GM18505 (cell line): ENCODE results near the gene ABHD15.
A peak's percentile ranks its signal among the peaks of the same experiment; 100 is the strongest.

ENCODE experiments used
- ATAC-seq: cut with Tn5 transposase; IDR thresholded peaks from one replicate; pipeline ENCODE4 v1.9.1; 2021; ENCODE audit not compliant: unreplicated experiment
- POLR2A ChIP-seq: IDR thresholded peaks from 4 replicates; pipeline ENCODE4 v1.6.1; 2011; ENCODE audit warnings: borderline replicate concordance; ENCODE audit not compliant: insufficient read depth, insufficient read length; ENCODE audit errors: extremely low read depth

Gene ABHD15

DNA sequence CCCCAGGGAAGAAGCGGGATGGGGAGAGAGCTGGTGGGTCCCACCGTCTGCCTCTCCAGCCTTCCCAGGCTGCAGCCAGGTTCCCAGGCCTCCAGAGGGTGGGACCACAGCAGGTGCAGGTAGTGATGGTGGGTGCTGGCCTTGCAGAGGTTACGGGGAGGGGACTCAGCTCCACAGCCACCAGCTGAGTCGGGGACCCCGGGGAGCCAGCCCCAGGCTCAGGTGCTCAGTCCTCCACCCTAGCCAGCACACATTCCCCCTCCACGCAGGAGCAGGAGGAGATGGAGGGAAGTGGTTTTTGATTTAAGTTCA lies 6.7 kb upstream of the ABHD15 start:
- no peak for TF ChIP-seq POLR2A
- no peak for ATAC-seq

DNA sequence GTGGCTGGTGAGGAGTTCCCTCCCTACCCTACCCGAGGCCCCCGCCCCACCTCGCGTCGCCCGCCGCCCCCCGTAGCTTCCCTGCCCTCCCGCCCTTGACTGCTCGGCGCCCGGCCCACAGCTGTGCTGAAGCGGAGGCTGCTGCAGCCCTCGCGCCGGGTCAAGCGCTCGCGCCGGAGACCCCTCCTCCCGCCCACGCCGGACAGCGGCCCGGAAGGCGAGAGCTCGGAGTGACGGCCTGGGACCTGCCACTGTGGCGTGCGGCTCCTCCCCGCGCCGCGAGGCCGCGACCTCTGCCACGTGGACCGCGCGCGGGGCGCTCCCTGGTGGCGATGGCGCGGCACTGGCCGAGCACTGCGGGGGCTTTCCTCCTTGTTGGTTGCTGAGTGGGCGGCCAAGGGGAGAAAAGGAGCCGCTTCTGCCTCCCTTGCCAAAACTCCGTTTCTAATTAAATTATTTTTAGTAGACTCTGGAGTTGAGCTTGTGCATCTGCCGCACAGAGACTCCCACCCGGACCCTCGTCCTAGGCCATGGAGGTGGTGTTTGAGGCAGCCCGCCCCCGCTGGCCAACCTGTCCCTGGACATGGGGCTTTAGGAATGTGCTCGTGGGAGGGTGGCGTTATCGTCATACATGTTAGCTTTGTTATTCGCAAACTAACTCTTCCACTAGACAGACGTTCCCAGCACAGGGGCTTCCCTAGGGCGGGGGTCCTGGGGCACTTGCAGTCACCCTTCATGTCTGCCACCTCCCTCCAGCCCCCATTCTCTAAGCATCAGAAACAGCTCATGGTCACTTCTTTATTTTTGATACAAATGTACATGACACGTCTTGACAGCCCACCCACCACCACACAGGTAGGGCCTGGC lies 6.1 kb upstream of the ABHD15 start:
- TF ChIP-seq POLR2A, result no peak
- ATAC-seq, result no peak

DNA sequence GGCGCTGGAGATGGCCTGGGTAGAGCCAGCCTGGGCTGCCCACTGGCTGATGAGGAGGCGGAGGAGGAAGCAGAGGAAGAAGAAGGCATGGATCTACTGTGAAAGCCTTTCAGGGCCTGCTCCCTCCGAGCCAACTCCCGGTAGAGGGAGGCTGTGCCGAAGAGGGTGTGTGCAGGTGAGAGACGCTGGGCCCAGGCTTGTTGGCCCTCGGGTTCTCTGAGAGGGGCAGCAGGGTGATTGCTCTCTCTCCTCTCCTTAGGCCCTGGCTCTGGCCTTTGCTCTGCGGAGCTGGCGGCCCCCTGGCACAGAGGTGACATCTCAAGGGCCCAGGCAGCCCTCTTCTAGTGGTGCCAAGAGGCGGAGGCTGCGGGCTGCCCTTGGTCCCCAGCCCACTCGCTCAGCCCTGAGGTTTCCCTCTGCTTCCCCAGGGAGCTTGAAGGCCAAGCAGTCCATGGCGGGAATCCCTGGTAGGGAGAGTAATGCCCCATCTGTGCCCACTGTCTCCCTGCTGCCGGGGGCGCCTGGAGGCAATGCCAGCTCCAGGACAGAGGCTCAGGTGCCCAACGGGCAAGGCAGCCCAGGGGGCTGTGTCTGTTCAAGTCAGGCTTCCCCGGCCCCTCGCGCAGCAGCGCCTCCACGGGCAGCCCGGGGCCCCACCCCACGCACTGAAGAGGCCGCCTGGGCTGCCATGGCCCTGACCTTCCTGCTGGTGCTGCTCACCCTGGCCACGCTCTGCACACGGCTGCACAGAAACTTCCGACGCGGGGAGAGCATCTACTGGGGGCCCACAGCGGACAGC lies 5.2 kb upstream of the ABHD15 start:
- no peak for TF ChIP-seq POLR2A
- ATAC-seq, result no peak

DNA sequence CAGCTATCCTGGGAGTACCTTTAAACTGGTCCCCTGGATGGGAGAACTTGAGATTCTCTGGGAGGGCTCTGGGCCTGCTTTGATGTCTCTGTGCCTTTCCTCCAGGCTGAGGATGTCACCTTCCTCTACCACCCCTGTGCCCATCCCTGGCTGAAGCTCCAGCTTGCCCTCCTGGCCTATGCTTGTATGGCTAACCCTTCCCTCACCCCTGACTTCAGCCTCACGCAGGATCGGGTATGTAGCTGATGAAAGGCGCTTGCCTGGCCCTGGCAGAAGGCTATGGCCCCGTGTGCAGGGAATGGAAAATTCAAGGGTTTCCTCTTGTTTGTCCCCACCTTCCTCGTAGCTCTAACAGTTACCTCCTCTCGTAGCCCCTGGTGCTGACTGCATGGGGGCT lies 4.6 kb upstream of the ABHD15 start:
- ATAC-seq, result no peak
- no peak for TF ChIP-seq POLR2A

- no peak for TF ChIP-seq POLR2A
- ATAC-seq, result no peak
These were observed 3.7 kb upstream of the ABHD15 start for GRCh38 chr17:29570521-29570920.

GRCh38 chr17:29569245-29569950 lies 2.6 kb upstream of the ABHD15 start:
- TF ChIP-seq POLR2A, result no peak
- ATAC-seq, result no peak

DNA sequence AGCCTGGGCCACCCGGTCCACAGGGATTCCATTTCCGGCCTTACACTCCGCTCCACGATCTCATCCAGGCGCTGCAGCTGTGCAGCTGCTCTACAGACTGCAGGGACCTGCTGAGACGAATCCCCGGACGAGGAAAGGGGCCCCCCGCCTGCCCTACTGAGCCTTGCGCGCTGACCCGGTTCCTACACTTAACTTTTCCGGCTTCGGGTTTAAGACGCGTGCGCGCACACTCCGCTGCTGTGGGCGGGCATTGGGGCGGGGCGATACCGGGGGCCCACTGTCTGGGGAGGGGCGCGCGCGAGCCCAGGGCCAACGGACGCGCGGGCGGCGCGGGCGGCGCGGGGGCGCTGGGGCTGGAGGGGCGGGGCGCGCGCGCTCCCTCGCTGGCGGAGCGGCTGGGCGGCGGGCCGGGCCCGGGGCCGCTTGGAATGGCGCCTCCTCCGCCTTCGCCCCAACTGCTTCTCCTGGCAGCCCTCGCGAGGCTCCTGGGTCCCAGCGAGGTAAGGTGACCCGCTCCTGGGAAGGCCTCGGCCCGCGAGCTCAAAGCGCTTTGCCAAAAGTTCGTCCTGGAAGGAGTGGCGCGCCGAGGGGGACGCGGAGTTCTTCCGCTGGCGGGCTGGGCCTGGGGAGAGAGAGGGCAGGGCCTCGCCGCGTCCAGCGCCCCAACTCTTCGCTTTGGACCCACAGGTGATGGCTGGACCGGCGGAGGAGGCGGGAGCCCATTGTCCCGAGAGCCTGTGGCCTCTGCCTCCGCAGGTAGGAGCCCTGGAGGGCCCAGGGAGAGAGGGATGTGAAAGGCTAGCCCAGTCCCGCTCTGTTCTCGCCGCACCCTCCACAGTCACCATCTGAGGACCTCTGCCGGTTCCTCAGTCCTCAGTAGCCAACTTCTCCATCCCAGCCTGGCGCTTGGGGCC lies 1.8 kb upstream of the ABHD15 start, which contains the start of gene TP53I13:
TSS of gene TP53I13 (plus strand) at position 371 of the 914 bp plus-strand sequence. CDS start at position 429, 58 bp downstream.
- TF ChIP-seq POLR2A, result peak; percentile 75
- peak; percentile 41 for ATAC-seq

GRCh38 chr17:29567554-29568330 lies 905 bp upstream of the ABHD15 start:
- ATAC-seq, result peak; percentile 33
- TF ChIP-seq POLR2A, result peak; percentile 28

- no peak for ATAC-seq
- TF ChIP-seq POLR2A, result no peak
These were observed 392 bp upstream of the ABHD15 start for GRCh38 chr17:29567304-29567553.

- ATAC-seq, result no peak
- peak; percentile 9 for TF ChIP-seq POLR2A
These were observed 979 bp downstream of the ABHD15 start for GRCh38 chr17:29565643-29566472.

GRCh38 chr17:29563816-29564215 lies 3.0 kb downstream of the ABHD15 start:
- no peak for ATAC-seq
- TF ChIP-seq POLR2A, result no peak
